Measurements from ENCODE around the gene QPCT. TPM values are rescaled to one million over a fixed set of nuclear protein-coding genes. Genes with fewer than 3 reads are reported as not detected.
"Not testable (repeated sequence)": the region's sequence is repeated elsewhere in the genome, so short reads cannot be mapped to it uniquely, and the experiment has no call there.

Gene QPCT
- total RNA-seq (10 to 100 TPM in 1 of 4 donors, 1 to 10 TPM in 3; 1.4 to 10.6 (median 5.9) TPM), polyA plus RNA-seq (1 to 10 TPM in 2 of 3 donors, under 1 TPM in 1; 0.36 to 2.5 (median 1.0) TPM)
- long read RNA-seq, donor 1, transcript QPCT-201 (7 exons, 1,739 nt) = major isoform, 17 of 17 reads
- long read RNA-seq, donor 1, partial matches to known transcripts = 0 of 17 reads
- long read RNA-seq, donor 1, other reads (novel, unspliced or antisense) = 0 of 17 reads
- long read RNA-seq, donor 2, partial matches to known transcripts = 0 of 2 reads
- long read RNA-seq, donor 2, other reads (novel, unspliced or antisense) = 1 of 2 reads

DNA sequence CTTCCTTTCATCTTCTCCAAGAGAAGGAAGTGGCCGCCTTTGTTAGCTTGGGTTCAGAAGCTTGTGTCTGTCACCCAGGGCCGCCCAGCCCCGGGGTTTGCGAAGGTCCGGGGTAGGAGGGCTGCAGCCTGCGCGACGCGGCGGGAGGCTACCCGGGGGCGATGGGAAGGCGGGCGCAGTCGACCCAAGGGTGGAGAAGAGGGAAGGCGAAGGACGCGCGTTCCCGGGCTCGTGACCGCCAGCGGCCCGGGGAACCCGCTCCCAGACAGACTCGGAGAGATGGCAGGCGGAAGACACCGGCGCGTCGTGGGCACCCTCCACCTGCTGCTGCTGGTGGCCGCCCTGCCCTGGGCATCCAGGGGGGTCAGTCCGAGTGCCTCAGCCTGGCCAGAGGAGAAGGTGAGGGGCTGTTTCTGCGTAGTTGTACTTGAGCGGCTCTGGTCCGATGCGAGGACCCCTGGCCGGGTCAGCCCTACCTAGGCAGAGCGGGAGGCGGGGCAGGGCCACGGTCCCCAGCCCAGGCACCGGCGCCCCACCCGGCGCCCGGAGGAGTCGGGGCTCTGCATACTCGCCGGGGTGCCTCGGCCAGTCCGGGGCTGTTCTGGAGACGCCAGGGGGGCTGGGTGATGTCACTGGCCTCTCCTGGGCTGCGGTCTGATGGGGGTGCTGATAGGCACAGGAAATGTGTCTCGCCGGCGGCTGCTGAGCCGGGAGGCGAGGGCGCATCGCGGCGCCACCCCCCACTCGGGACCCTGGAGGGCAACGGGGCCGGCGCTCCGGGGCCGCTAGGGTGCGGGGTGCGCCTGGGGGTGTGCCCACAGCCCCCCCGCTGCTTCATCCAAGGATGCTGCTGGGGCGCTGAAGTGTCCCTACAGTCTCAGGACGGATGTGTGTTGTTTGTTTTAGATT, at the start of gene QPCT:
Gene QPCT, plus strand, starts transcription at position 178 of the 909 bp plus-strand sequence. Its CDS starts 102 bp downstream, at position 280.
- Histone ChIP-seq H3K27ac (peak within 1 kb of the TSS; percentile 43), H3K27me3 (ENCODE audit: insufficient read depth in 3 of 3, low read length in 2 of 3) (peaks cover 0 to 3% (median 0%) of the 10 kb centered on the region in 3 donors), H3K4me1 (peaks cover 11% of the 10 kb centered on the region), H3K36me3 (ENCODE audit: insufficient read depth in 1 of 2, low read depth in 1 of 2) (no peaks in the 10 kb centered on the region), H3K4me3 (peak within 1 kb of the TSS; percentile 74), H3K9me3 (no peaks in the 10 kb centered on the region)
- TF ChIP-seq, protein P1, sequence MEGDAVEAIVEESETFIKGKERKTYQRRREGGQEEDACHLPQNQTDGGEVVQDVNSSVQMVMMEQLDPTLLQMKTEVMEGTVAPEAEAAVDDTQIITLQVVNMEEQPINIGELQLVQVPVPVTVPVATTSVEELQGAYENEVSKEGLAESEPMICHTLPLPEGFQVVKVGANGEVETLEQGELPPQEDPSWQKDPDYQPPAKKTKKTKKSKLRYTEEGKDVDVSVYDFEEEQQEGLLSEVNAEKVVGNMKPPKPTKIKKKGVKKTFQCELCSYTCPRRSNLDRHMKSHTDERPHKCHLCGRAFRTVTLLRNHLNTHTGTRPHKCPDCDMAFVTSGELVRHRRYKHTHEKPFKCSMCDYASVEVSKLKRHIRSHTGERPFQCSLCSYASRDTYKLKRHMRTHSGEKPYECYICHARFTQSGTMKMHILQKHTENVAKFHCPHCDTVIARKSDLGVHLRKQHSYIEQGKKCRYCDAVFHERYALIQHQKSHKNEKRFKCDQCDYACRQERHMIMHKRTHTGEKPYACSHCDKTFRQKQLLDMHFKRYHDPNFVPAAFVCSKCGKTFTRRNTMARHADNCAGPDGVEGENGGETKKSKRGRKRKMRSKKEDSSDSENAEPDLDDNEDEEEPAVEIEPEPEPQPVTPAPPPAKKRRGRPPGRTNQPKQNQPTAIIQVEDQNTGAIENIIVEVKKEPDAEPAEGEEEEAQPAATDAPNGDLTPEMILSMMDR (IDR thresholded peaks at IDR 0.05) = no peak
- DNase-seq = peak; percentile 56 to 64
- intact Hi-C loops (cut with DNase I) = no loop called here
- peak; percentile 68 to 81 (median 68) for ATAC-seq
- 4 to 5% (median 5%) methylated on average over 51 to 73 of the region's 73 CpGs for WGBS, 3 donors

DNA sequence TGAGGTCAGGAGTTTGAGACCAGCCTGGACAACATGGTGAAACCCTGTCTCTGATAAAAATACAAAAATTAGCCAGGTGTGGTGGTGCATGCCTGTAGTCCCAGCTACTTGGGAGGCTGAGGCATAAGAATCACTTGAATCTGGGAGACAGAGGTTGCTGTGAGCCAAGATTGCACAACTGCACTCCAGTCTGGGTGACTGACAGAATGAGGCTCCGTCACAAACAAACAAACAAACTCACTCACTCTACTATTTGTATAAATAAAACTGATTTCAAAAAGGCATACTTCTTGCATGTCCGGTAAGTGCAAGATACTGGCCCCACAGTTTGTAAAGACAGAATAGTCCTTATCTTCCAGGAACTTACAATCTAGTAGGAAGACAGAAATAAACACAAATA, 49.6 kb upstream of the QPCT start:
- H3K27me3 ChIP-seq (ENCODE audit: insufficient read depth in 3 of 3, low read length in 2 of 3); H3K4me3 ChIP-seq; H3K27ac ChIP-seq; DNase-seq; ATAC-seq; H3K9me3 ChIP-seq; H3K4me1 ChIP-seq; intact Hi-C loops (cut with DNase I): not testable (repeated sequence)
- H3K36me3 ChIP-seq (ENCODE audit: insufficient read depth in 1 of 2, low read depth in 1 of 2) = peaks cover 0 to 31% of the 10 kb centered on the region in 2 donors
- WGBS, 3 donors = 98 to 99% (median 98%) methylated on average over 2 of the region's 2 CpGs

GRCh38 chr2:37295469-37296073, 48.9 kb upstream of the QPCT start:
- ATAC-seq = no peak
- TF ChIP-seq, protein P1 (IDR thresholded peaks at IDR 0.05) = no peak

GRCh38 chr2:37297632-37298031, 46.8 kb upstream of the QPCT start:
- Histone ChIP-seq H3K36me3 (ENCODE audit: insufficient read depth in 1 of 2, low read depth in 1 of 2) (peaks cover 0 to 5% of the 10 kb centered on the region in 2 donors), H3K9me3 (no peaks in the 10 kb centered on the region), H3K4me3 (no peak overlapping the region), H3K4me1 (peaks cover 5% of the 10 kb centered on the region), H3K27ac (no peak overlapping the region), H3K27me3 (ENCODE audit: insufficient read depth in 3 of 3, low read length in 2 of 3) (no peaks in the 10 kb centered on the region)
- TF ChIP-seq, protein P1 (IDR thresholded peaks at IDR 0.05) = no peak
- ATAC-seq (no peak), DNase-seq (no peak)
- intact Hi-C loops (cut with DNase I) = no loop called here

More at GRCh38 chr2:37295469-37296073, 48.9 kb upstream of the QPCT start:
- intact Hi-C loops (cut with DNase I) = no loop called here
- no peak overlapping the region for H3K27ac ChIP-seq
- H3K36me3 ChIP-seq (ENCODE audit: insufficient read depth in 1 of 2, low read depth in 1 of 2) = peaks cover 0 to 23% of the 10 kb centered on the region in 2 donors
- peaks cover 5% of the 10 kb centered on the region for H3K4me1 ChIP-seq
- WGBS, 3 donors = 90 to 96% (median 96%) methylated on average over 1 of the region's 1 CpG
- H3K27me3 ChIP-seq (ENCODE audit: insufficient read depth in 3 of 3, low read length in 2 of 3) = no peaks in the 10 kb centered on the region
- no peak overlapping the region for H3K4me3 ChIP-seq
- no peak for DNase-seq
- H3K9me3 ChIP-seq = no peaks in the 10 kb centered on the region

- DNase-seq = no peak
- no peak overlapping the region for H3K27ac ChIP-seq
- peaks cover 8% of the 10 kb centered on the region for H3K4me1 ChIP-seq
- H3K9me3 ChIP-seq = no peaks in the 10 kb centered on the region
- H3K4me3 ChIP-seq = no peak overlapping the region
- ATAC-seq = no peak
- H3K27me3 ChIP-seq (ENCODE audit: insufficient read depth in 3 of 3, low read length in 2 of 3) = no peaks in the 10 kb centered on the region
- TF ChIP-seq, protein P1 (IDR thresholded peaks at IDR 0.05) = no peak
- H3K36me3 ChIP-seq (ENCODE audit: insufficient read depth in 1 of 2, low read depth in 1 of 2) = no peaks in the 10 kb centered on the region
- intact Hi-C loops (cut with DNase I) = no loop called here
Measured at GRCh38 chr2:37300146-37300545, 44.3 kb upstream of the QPCT start.

Data from psoas muscle (tissue), 8 donors.